K562 (cell line): Measurements from ENCODE around the gene LPCAT3. TPM values are rescaled to one million over a fixed set of nuclear protein-coding genes. Genes with fewer than 3 reads are reported as not detected.
A peak's percentile ranks its signal among the peaks of the same experiment; 100 is the strongest.

Experiments used
- ATF1 ChIP-seq, 2 experiments: fragments of 450-650 bp in 1 of 2; IDR thresholded peaks; 2 replicates each; pipeline ENCODE4 v1.6.1; 2016; ENCODE audit warnings: missing compliant biosample characterization in 1 of 2, missing genetic modification characterization in 1 of 2
- C11orf30 ChIP-seq: fragments of 450-650 bp; IDR thresholded peaks from 2 replicates; pipeline ENCODE4 v1.6.1; 2016; ENCODE audit warnings: low read depth, mild to moderate bottlenecking
- CBX1 ChIP-seq: sonication (generic); IDR thresholded peaks from 2 replicates; pipeline ENCODE4 v1.6.1; 2016; ENCODE audit warnings: antibody characterized with exemption, low read depth, mild to moderate bottlenecking
- ESRRB ChIP-seq: fragments of 250-450 bp; sonication (Bioruptor Pico); IDR thresholded peaks from 2 replicates; pipeline ENCODE4 v1.5.0; 2020; ENCODE audit warnings: mild to moderate bottlenecking, moderate library complexity, borderline replicate concordance
- KDM2B ChIP-seq: fragments of 250-450 bp; sonication (Bioruptor Pico); IDR thresholded peaks from 2 replicates; pipeline ENCODE4 v1.8.0; 2021; ENCODE audit warnings: mild to moderate bottlenecking, moderate library complexity
- MTA2 ChIP-seq: fragments of 450-650 bp; IDR thresholded peaks from 2 replicates; pipeline ENCODE4 v1.6.1; 2016; ENCODE audit warnings: low read depth
- MXI1 ChIP-seq: IDR thresholded peaks from 2 replicates; pipeline ENCODE4 v1.6.1; 2011; ENCODE audit warnings: low read depth, mild to moderate bottlenecking, improper control_type of control experiment, low read length
- NONO ChIP-seq, 2 experiments: fragments of 200-400 bp in 1 of 2; fragments of 450-650 bp in 1 of 2; formaldehyde crosslinking in 1 of 2; IDR thresholded peaks; 2 replicates each; pipeline ENCODE4 v1.6.1; 2017; ENCODE audit warnings: low read depth in 2 of 2, mild to moderate bottlenecking in 2 of 2, moderate library complexity in 2 of 2, low read length in 1 of 2
- NR1H2 ChIP-seq: sonication (generic); formaldehyde crosslinking; IDR thresholded peaks from 2 replicates; pipeline ENCODE4 v1.4.0; 2020; ENCODE audit warnings: mild to moderate bottlenecking, missing genetic modification reagents
- RBM22 ChIP-seq: fragments of 200-400 bp; formaldehyde crosslinking; IDR thresholded peaks from 2 replicates; pipeline ENCODE4 v1.6.1; 2018; ENCODE audit warnings: low read length, low read depth; ENCODE audit not compliant: poor library complexity, severe bottlenecking
- TAF9B ChIP-seq: fragments of 450-650 bp; IDR thresholded peaks from 2 replicates; pipeline ENCODE4 v1.6.1; 2018; ENCODE audit warnings: mild to moderate bottlenecking; ENCODE audit not compliant: partially characterized antibody
- TARDBP ChIP-seq: fragments of 450-650 bp; IDR thresholded peaks from 2 replicates; pipeline ENCODE4 v1.6.1; 2016
- ZNF263 ChIP-seq: sonication (generic); formaldehyde crosslinking; IDR thresholded peaks from 2 replicates; pipeline ENCODE4 v1.8.0; 2022; ENCODE audit warnings: mild to moderate bottlenecking, missing genetic modification reagents, borderline replicate concordance
- ZNF766 ChIP-seq: fragments of 200-800 bp; sonication (Bioruptor generic); conservative IDR thresholded peaks from 2 replicates; pipeline ENCODE4 v1.6.1; 2016; ENCODE audit warnings: missing genetic modification characterization, missing compliant biosample characterization
- polyA plus RNA-seq, 8 experiments: library from polyadenylated mRNA; depleted of rRNA in 4 of 8; stranded (reverse) in 5 of 8; unstranded in 3 of 8; fragments of >200 nt; fragmentation: Nextera tagmentation in 2 of 8; fragmentation: Illumina TruSeq in 1 of 8; extraction: Ambion mirVana in 2 of 8; extraction: Trizol in 1 of 8; gene quantifications; 2 replicates each; pipeline versions ENCODE4 v1.2.1 to v1.2.3, GENCODE V29; 2011 to 2014; ENCODE audit warnings: inconsistent platforms in 1 of 8, missing spikeins in 1 of 8
- total RNA-seq, 7 experiments: library from RNA; depleted of rRNA in 6 of 7; stranded (reverse); fragments of >200 nt in 6 of 7; fragmentation: Illumina TruSeq in 2 of 7; extraction: Trizol in 2 of 7; gene quantifications; 2 replicates each; pipeline versions ENCODE4 v1.2.1 to v1.2.3, GENCODE V29; 2011 to 2021; ENCODE audit warnings: low replicate concordance in 1 of 7
- TF ChIP-seq, protein P1 (sequence below), 2 experiments: fragments of 200-800 bp in 1 of 2; sonication (Bioruptor generic) in 1 of 2; sonication (generic) in 1 of 2; formaldehyde crosslinking in 1 of 2; IDR thresholded peaks in 1 of 2; conservative IDR thresholded peaks in 1 of 2; 2 replicates each; pipeline versions ENCODE4 v1.5.0 to v1.6.1; 2016 to 2020; ENCODE audit warnings: missing compliant biosample characterization in 1 of 2, missing genetic modification characterization in 1 of 2, missing genetic modification reagents in 1 of 2
- TF ChIP-seq, protein P2 (sequence below): fragments of 450-650 bp; IDR thresholded peaks from 2 replicates; pipeline ENCODE4 v1.6.1; 2014; ENCODE audit warnings: low read depth, mild to moderate bottlenecking, moderate library complexity, borderline replicate concordance
- TF ChIP-seq, protein P3 (sequence below): fragments of 450-650 bp; IDR thresholded peaks from 2 replicates; pipeline ENCODE4 v1.6.1; 2016; ENCODE audit warnings: missing biosample characterization, missing genetic modification characterization
- TF ChIP-seq, protein P4 (sequence below): sonication (generic); formaldehyde crosslinking; IDR thresholded peaks from 2 replicates; pipeline ENCODE4 v1.8.0; 2022; ENCODE audit warnings: missing genetic modification reagents, mild to moderate bottlenecking, borderline replicate concordance
- TF ChIP-seq, protein P5 (sequence below): fragments of 250-450 bp; sonication (Bioruptor Pico); IDR thresholded peaks from 2 replicates; pipeline ENCODE4 v1.9.0; 2021; ENCODE audit warnings: mild to moderate bottlenecking

Gene LPCAT3
- total and polyA plus RNA-seq, 9 of the 15 experiments (the other 6 are each of a cell fraction or from before 2014, with no cell fraction given): 4.9 to 52.5 (median 25.3) TPM

DNA sequence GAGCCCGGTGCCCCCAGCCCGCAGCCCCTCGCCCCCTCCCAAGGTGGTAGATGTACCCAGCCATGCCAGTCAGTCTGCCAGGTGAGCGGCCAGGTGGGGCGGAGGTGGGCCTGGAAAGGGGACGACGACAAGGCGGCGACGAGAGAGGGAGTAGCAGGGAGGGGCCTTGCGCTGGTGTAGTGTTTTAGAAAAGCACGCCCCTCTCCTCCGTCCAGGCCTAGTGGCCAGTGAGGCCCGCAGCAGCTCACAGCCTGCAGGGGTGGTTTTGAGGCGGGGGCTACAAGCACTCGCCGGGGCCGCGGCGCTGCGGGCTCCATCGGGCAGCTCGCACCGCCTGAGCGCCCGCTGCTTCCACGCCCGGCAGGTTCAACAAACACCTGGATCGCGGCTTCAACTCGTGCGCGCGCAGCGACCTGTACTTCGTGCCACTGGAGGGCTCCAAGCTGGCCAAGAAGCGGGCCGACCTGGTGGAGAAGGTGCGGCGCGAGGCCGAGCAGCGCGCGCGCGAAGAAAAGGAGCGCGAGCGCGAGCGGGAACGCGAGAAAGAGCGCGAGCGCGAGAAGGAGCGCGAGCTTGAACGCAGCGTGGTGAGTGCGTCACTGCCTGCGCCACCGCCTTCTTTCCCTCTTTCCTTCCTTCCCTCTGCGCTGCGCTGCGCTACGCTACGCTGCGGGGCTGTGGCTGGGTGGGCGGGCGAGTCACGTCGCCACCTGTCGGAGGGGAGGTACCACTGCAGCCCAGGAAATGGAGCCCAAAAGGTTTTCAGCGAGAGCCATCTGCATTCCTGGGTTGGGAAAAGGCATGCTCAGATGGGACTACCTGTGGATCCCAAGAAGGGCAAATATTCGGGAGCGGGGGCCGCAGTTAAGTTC is 80.6 kb downstream of the LPCAT3 start (continued):
- TF ChIP-seq NR1H2 (CRISPR knock-in tag): no peak
- peak; percentile 63; the same call in 1 of the 2 replicates for TF ChIP-seq ZNF263 (CRISPR knock-in tag)
- peak; percentile 78 for TF ChIP-seq ZNF766 (CRISPR knock-in tag)
- TF ChIP-seq, protein P1, sequence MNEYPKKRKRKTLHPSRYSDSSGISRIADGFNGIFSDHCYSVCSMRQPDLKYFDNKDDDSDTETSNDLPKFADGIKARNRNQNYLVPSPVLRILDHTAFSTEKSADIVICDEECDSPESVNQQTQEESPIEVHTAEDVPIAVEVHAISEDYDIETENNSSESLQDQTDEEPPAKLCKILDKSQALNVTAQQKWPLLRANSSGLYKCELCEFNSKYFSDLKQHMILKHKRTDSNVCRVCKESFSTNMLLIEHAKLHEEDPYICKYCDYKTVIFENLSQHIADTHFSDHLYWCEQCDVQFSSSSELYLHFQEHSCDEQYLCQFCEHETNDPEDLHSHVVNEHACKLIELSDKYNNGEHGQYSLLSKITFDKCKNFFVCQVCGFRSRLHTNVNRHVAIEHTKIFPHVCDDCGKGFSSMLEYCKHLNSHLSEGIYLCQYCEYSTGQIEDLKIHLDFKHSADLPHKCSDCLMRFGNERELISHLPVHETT (CRISPR knock-in tag; conservative IDR thresholded peaks at IDR 0.05 in 1 of 2, IDR thresholded peaks at IDR 0.05 in 1 of 2): peak in 1 of 2 experiments; percentile 80; a peak in 2 of 4 replicates
- peak; percentile 88 for TF ChIP-seq C11orf30
- no peak for TF ChIP-seq TAF9B
- peak; percentile 60; the same call in 1 of the 2 replicates for TF ChIP-seq CBX1
- TF ChIP-seq, protein P2, sequence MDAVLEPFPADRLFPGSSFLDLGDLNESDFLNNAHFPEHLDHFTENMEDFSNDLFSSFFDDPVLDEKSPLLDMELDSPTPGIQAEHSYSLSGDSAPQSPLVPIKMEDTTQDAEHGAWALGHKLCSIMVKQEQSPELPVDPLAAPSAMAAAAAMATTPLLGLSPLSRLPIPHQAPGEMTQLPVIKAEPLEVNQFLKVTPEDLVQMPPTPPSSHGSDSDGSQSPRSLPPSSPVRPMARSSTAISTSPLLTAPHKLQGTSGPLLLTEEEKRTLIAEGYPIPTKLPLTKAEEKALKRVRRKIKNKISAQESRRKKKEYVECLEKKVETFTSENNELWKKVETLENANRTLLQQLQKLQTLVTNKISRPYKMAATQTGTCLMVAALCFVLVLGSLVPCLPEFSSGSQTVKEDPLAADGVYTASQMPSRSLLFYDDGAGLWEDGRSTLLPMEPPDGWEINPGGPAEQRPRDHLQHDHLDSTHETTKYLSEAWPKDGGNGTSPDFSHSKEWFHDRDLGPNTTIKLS: peak; percentile 73; the same call in 1 of the 2 replicates
- TF ChIP-seq MTA2: no peak
- TF ChIP-seq, protein P3, sequence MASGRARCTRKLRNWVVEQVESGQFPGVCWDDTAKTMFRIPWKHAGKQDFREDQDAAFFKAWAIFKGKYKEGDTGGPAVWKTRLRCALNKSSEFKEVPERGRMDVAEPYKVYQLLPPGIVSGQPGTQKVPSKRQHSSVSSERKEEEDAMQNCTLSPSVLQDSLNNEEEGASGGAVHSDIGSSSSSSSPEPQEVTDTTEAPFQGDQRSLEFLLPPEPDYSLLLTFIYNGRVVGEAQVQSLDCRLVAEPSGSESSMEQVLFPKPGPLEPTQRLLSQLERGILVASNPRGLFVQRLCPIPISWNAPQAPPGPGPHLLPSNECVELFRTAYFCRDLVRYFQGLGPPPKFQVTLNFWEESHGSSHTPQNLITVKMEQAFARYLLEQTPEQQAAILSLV (tag): no peak
- no peak for TF ChIP-seq ESRRB (CRISPR knock-in tag)
- TF ChIP-seq MXI1: no peak; the same call in 1 of the 2 replicates
- TF ChIP-seq RBM22: peak; percentile 29
- TF ChIP-seq, protein P4, sequence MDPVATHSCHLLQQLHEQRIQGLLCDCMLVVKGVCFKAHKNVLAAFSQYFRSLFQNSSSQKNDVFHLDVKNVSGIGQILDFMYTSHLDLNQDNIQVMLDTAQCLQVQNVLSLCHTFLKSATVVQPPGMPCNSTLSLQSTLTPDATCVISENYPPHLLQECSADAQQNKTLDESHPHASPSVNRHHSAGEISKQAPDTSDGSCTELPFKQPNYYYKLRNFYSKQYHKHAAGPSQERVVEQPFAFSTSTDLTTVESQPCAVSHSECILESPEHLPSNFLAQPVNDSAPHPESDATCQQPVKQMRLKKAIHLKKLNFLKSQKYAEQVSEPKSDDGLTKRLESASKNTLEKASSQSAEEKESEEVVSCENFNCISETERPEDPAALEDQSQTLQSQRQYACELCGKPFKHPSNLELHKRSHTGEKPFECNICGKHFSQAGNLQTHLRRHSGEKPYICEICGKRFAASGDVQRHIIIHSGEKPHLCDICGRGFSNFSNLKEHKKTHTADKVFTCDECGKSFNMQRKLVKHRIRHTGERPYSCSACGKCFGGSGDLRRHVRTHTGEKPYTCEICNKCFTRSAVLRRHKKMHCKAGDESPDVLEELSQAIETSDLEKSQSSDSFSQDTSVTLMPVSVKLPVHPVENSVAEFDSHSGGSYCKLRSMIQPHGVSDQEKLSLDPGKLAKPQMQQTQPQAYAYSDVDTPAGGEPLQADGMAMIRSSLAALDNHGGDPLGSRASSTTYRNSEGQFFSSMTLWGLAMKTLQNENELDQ (CRISPR knock-in tag): no peak
- no peak for TF ChIP-seq NONO (IDR thresholded peaks at IDR 0.05; ENCODE audit: low read depth in 2 of 2, low read length in 1 of 2)
- TF ChIP-seq KDM2B (CRISPR knock-in tag): no peak
- peak; percentile 49; the same call in 1 of the 2 replicates for TF ChIP-seq TARDBP
- TF ChIP-seq, protein P5, sequence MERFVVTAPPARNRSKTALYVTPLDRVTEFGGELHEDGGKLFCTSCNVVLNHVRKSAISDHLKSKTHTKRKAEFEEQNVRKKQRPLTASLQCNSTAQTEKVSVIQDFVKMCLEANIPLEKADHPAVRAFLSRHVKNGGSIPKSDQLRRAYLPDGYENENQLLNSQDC (CRISPR knock-in tag): no peak
- TF ChIP-seq ATF1 (CRISPR knock-in tag; IDR thresholded peaks at IDR 0.05): peak; percentile 82
- peak; percentile 96 for TF ChIP-seq ATF1 (tag; IDR thresholded peaks at IDR 0.05)
